HuH-7 (cell line): ENCODE results near the gene TNFSF4.

ENCODE experiments used
- DNase-seq: peaks from one replicate; pipeline ENCODE4 v3.0.0; 2011; ENCODE audit warnings: low spot score

Gene TNFSF4

GRCh38 chr1:173210716-173211231, 3.6 kb upstream of the TNFSF4 start:
- DNase-seq: no peak

- DNase-seq: no peak
These were observed 3.2 kb upstream of the TNFSF4 start for GRCh38 chr1:173210283-173210682.

GRCh38 chr1:173208868-173209267, 1.7 kb upstream of the TNFSF4 start:
- no peak for DNase-seq

- no peak for DNase-seq
These were observed 1.0 kb upstream of the TNFSF4 start for GRCh38 chr1:173208146-173208545.

GRCh38 chr1:173205146-173206051, 1.7 kb downstream of the TNFSF4 start:
- DNase-seq: no peak

- no peak for DNase-seq
These were observed 2.4 kb downstream of the TNFSF4 start for GRCh38 chr1:173204693-173205092.

GRCh38 chr1:173202424-173203145, 4.5 kb downstream of the TNFSF4 start:
- no peak for DNase-seq

- no peak for DNase-seq
These were observed 5.2 kb downstream of the TNFSF4 start for GRCh38 chr1:173201969-173202368.

GRCh38 chr1:173195596-173196088, 11.5 kb downstream of the TNFSF4 start:
- no peak for DNase-seq

- no peak for DNase-seq
These were observed 13.5 kb downstream of the TNFSF4 start for GRCh38 chr1:173193639-173194038.

- no peak for DNase-seq
These were observed 16.0 kb downstream of the TNFSF4 start for GRCh38 chr1:173191011-173191705.

- peak; percentile 24 for DNase-seq
These were observed 16.8 kb downstream of the TNFSF4 start for GRCh38 chr1:173190101-173190936.

GRCh38 chr1:173187671-173188237, 19.4 kb downstream of the TNFSF4 start:
- DNase-seq: no peak

- DNase-seq: no peak
These were observed 25.3 kb downstream of the TNFSF4 start for GRCh38 chr1:173181791-173182190.

GRCh38 chr1:173176246-173176645, 30.9 kb downstream of the TNFSF4 start:
- DNase-seq: no peak

GRCh38 chr1:173175514-173176145, 31.5 kb downstream of the TNFSF4 start:
- no peak for DNase-seq

GRCh38 chr1:173173388-173173787, 33.7 kb downstream of the TNFSF4 start:
- DNase-seq: no peak

- DNase-seq: no peak
These were observed 36.0 kb downstream of the TNFSF4 start for GRCh38 chr1:173171152-173171551.

GRCh38 chr1:173168941-173169340, 38.2 kb downstream of the TNFSF4 start:
- no peak for DNase-seq

- no peak for DNase-seq
These were observed 42.4 kb downstream of the TNFSF4 start for GRCh38 chr1:173164686-173165085.
